K562 (cell line): Measurements from ENCODE around the gene CAMK2D. TPM values are rescaled to one million over a fixed set of nuclear protein-coding genes. Genes with fewer than 3 reads are reported as not detected.

ENCODE experiments used
- ATAC-seq: fragments of 200-7000 bp; cut with Tn5 transposase; 3 replicates; pipeline ENCODE4 v1.9.1; 2020; ENCODE audit warnings: moderate library complexity
- BruUV-seq: library from RNA; stranded (reverse); fragments of 400-500 nt; replicated peaks from 2 replicates; lab custom pipeline; 2021; lab: Mats Ljungman, UMichigan
- CTCF ChIA-PET: fragments of 300-600 bp; formaldehyde crosslinking; extraction: SDS; loops from one replicate; lab custom pipeline; 2021; ENCODE audit warnings: low intra/inter-chr PET ratio; lab: Yijun Ruan, JAX
- POLR2A ChIA-PET: fragments of 300-600, 350-650 bp; sonication (Branson Sonifier 250); formaldehyde crosslinking; extraction: SDS; loops from one replicate; lab custom pipeline; 2021; ENCODE audit warnings: antibody characterized with exemption, inconsistent platforms; lab: Yijun Ruan, JAX
- DNase-seq, 4 experiments: peaks; one replicate each; pipeline versions ENCODE4 v3.0.0 to v3.0.0-alpha.2; 2011 to 2018; ENCODE audit warnings: low spot score in 3 of 4, mixed read lengths in 3 of 4; ENCODE audit errors: extremely low read depth in 1 of 4
- FAIRE-seq: peaks from 2 replicates; lab custom pipeline; 2011; peaks lifted over from hg19 to GRCh38; lab: Jason Lieb, UNC
- H2AFZ ChIP-seq: 2 replicates; pipeline ENCODE4 v1.6.0; 2011; ENCODE audit warnings: low read depth, low read length, control low read depth, inconsistent platforms
- H3K27ac ChIP-seq: fragments of 200-600 bp; 3 replicates; pipeline ENCODE4 v1.8.0; 2011; ENCODE audit warnings: low read depth, mild to moderate bottlenecking, control low read depth, inconsistent platforms, low read length, moderate library complexity, mixed read lengths; ENCODE audit errors: extremely low read depth
- H3K27me3 ChIP-seq, 2 experiments: fragments of 300-600 bp in 1 of 2; 2 replicates in 1 of 2; 3 replicates in 1 of 2; pipeline versions ENCODE4 v1.6.0 to v1.8.0; 2011; ENCODE audit warnings: inconsistent platforms in 2 of 2, low read length in 2 of 2, mild to moderate bottlenecking in 1 of 2, mixed read lengths in 1 of 2, moderate library complexity in 1 of 2; ENCODE audit not compliant: control insufficient read depth in 2 of 2, insufficient read depth in 2 of 2
- H3K36me3 ChIP-seq: fragments of 300-600 bp; 3 replicates; pipeline ENCODE4 v1.8.0; 2011; ENCODE audit warnings: mild to moderate bottlenecking, low read length, inconsistent platforms; ENCODE audit not compliant: control insufficient read depth, insufficient read depth
- H3K4me1 ChIP-seq, 2 experiments: fragments of 200-600 bp in 1 of 2; replicated peaks in 1 of 2; 2 replicates in 1 of 2; 3 replicates in 1 of 2; pipeline versions ENCODE4 v1.5.1 to v1.8.0; 2011; ENCODE audit warnings: inconsistent platforms in 2 of 2, low read length in 2 of 2, mild to moderate bottlenecking in 1 of 2, mixed read lengths in 1 of 2, moderate library complexity in 1 of 2; ENCODE audit not compliant: control insufficient read depth in 2 of 2, insufficient read depth in 2 of 2
- H3K4me2 ChIP-seq: 2 replicates; pipeline ENCODE4 v1.6.1; 2011; ENCODE audit warnings: low read length, control low read depth, inconsistent platforms, mixed read lengths; ENCODE audit not compliant: insufficient read depth
- H3K4me3 ChIP-seq: fragments of 200-600 bp; sonication (generic), shearing (Covaris generic); 2 replicates; pipeline ENCODE4 v1.5.1; 2016; ENCODE audit warnings: control low read depth, inconsistent platforms
- H3K79me2 ChIP-seq: fragments of 200-600 bp; 3 replicates; pipeline ENCODE4 v1.8.0; 2011; ENCODE audit warnings: low read length, inconsistent platforms; ENCODE audit not compliant: control insufficient read depth, insufficient read depth
- H3K9ac ChIP-seq, 2 experiments: 2 replicates each; pipeline versions ENCODE4 v1.6.0 to v1.6.1; 2011; ENCODE audit warnings: low read depth in 2 of 2, low read length in 2 of 2, control low read depth in 1 of 2, inconsistent platforms in 1 of 2, mild to moderate bottlenecking in 1 of 2, mixed read lengths in 1 of 2; ENCODE audit not compliant: insufficient read depth in 1 of 2
- H3K9me1 ChIP-seq: one replicate; pipeline ENCODE4 v1.6.0; 2011; ENCODE audit warnings: inconsistent platforms, mild to moderate bottlenecking, low read length, moderate library complexity; ENCODE audit not compliant: control insufficient read depth, insufficient read depth
- H3K9me3 ChIP-seq: replicated peaks from 2 replicates; pipeline ENCODE4 v1.5.1; 2011; ENCODE audit warnings: low read depth, low read length, inconsistent platforms; ENCODE audit not compliant: control insufficient read depth, insufficient read depth
- H4K20me1 ChIP-seq: replicated peaks from 2 replicates; pipeline ENCODE4 v1.6.1; 2011; ENCODE audit warnings: low read length, inconsistent platforms, mixed read lengths; ENCODE audit not compliant: control insufficient read depth, insufficient read depth
- CBX5 ChIP-seq: IDR thresholded peaks from 2 replicates; pipeline ENCODE4 v1.6.1; 2014; ENCODE audit warnings: low read depth, borderline replicate concordance
- COPS2 ChIP-seq: fragments of 450-650 bp; conservative IDR thresholded peaks from 2 replicates; pipeline ENCODE4 v1.6.1; 2016; ENCODE audit warnings: mild to moderate bottlenecking, moderate library complexity
- ELF2 ChIP-seq: fragments of 250-450 bp; sonication (Bioruptor Pico); IDR thresholded peaks from 2 replicates; pipeline ENCODE4 v1.5.0; 2021; ENCODE audit warnings: mild to moderate bottlenecking
- ETS2 ChIP-seq: IDR thresholded peaks from 2 replicates; pipeline ENCODE4 v1.6.1; 2016; ENCODE audit warnings: borderline replicate concordance, missing genetic modification characterization, mild to moderate bottlenecking, moderate library complexity, missing compliant biosample characterization; ENCODE audit not compliant: poor library complexity, severe bottlenecking
- KHSRP ChIP-seq: fragments of 450-650 bp; IDR thresholded peaks from 2 replicates; pipeline ENCODE4 v1.6.1; 2017
- MTA3 ChIP-seq: fragments of 450-650 bp; formaldehyde crosslinking; IDR thresholded peaks from 2 replicates; pipeline ENCODE4 v1.6.1; 2017; ENCODE audit warnings: mild to moderate bottlenecking, borderline replicate concordance
- MYC ChIP-seq, 2 experiments: fragments of 250-450 bp in 1 of 2; sonication (Bioruptor Pico) in 1 of 2; IDR thresholded peaks; 2 replicates each; pipeline versions ENCODE4 v1.5.1 to v1.6.1; 2012 to 2021; ENCODE audit warnings: low read depth in 2 of 2, borderline replicate concordance in 1 of 2, improper control_type of control experiment in 1 of 2, low read length in 1 of 2, mild to moderate bottlenecking in 1 of 2, moderate library complexity in 1 of 2
- PHF21A ChIP-seq: fragments of 450-650 bp; IDR thresholded peaks from 2 replicates; pipeline ENCODE4 v1.6.1; 2017; ENCODE audit warnings: low read depth, borderline replicate concordance
- POLR2AphosphoS2 ChIP-seq: IDR thresholded peaks from 2 replicates; pipeline ENCODE4 v1.6.1; 2012; ENCODE audit warnings: low read length, improper control_type of control experiment
- RBM25 ChIP-seq: fragments of 200-400 bp; formaldehyde crosslinking; IDR thresholded peaks from 2 replicates; pipeline ENCODE4 v1.6.1; 2018; ENCODE audit warnings: low read length, low read depth, moderate library complexity; ENCODE audit not compliant: severe bottlenecking
- SP2 ChIP-seq: IDR thresholded peaks from 2 replicates; pipeline ENCODE4 v1.6.1; 2011; ENCODE audit warnings: mild to moderate bottlenecking, low read depth, low read length, moderate library complexity; ENCODE audit not compliant: poor library complexity, severe bottlenecking; ENCODE audit errors: extremely low read depth
- TFE3 ChIP-seq: fragments of 450-650 bp; formaldehyde crosslinking; IDR thresholded peaks from 2 replicates; pipeline ENCODE4 v1.4.0; 2020; ENCODE audit warnings: mild to moderate bottlenecking, mixed read lengths
- ZBTB33 ChIP-seq: sonication (generic); formaldehyde crosslinking; IDR thresholded peaks from 2 replicates; pipeline ENCODE4 v1.8.1; 2023; ENCODE audit warnings: mild to moderate bottlenecking, missing genetic modification reagents
- ZNF134 ChIP-seq: fragments of 250-450 bp; sonication (Bioruptor Pico); conservative IDR thresholded peaks from 2 replicates; pipeline ENCODE4 v1.4.0; 2020
- ZNF551 ChIP-seq: fragments of 250-450 bp; sonication (Bioruptor Pico); IDR thresholded peaks from 2 replicates; pipeline ENCODE4 v1.5.0; 2021; ENCODE audit warnings: mild to moderate bottlenecking, moderate library complexity
- WGBS: fragments of 100-300 bp; shearing (Covaris generic); methylation state at CpG from one replicate; pipeline ENCODE4 v1.1.6; 2016; ENCODE audit warnings: low coverage, mixed read lengths; ENCODE audit not compliant: insufficient coverage; ENCODE audit errors: missing lambda C conversion rate; 5-methylcytosine and 5-hydroxymethylcytosine counted together
- in situ Hi-C: fragments of 300-500 bp; cut with MboI; formaldehyde crosslinking; loops from 4 replicates; pipeline ENCODE4 v1.15.0; 2018; ENCODE audit warnings: inconsistent platforms, mixed read lengths
- intact Hi-C: fragments of 100-400 bp; cut with micrococcal nuclease; formaldehyde crosslinking; loops from 2 replicates; pipeline ENCODE4 v1.14.2; 2022
- polyA plus RNA-seq, 8 experiments: library from polyadenylated mRNA; depleted of rRNA in 4 of 8; stranded (reverse) in 5 of 8; unstranded in 3 of 8; fragments of >200 nt; fragmentation: Nextera tagmentation in 2 of 8; fragmentation: Illumina TruSeq in 1 of 8; extraction: Ambion mirVana in 2 of 8; extraction: Trizol in 1 of 8; gene quantifications; 2 replicates each; pipeline versions ENCODE4 v1.2.1 to v1.2.3, GENCODE V29; 2011 to 2014; ENCODE audit warnings: inconsistent platforms in 1 of 8, missing spikeins in 1 of 8
- total RNA-seq, 7 experiments: library from RNA; depleted of rRNA in 6 of 7; stranded (reverse); fragments of >200 nt in 6 of 7; fragmentation: Illumina TruSeq in 2 of 7; extraction: Trizol in 2 of 7; gene quantifications; 2 replicates each; pipeline versions ENCODE4 v1.2.1 to v1.2.3, GENCODE V29; 2011 to 2021; ENCODE audit warnings: low replicate concordance in 1 of 7

The CAMK2D gene
- total and polyA plus RNA-seq, 9 of the 15 experiments (the other 6 are each of a cell fraction or from before 2014, with no cell fraction given): 0.01 to 0.33 (median 0.04) TPM; not detected in 2

GRCh38 chr4:113555868-113556267, 205.7 kb downstream of the CAMK2D start:
- no peaks in the 10 kb centered on the region for H3K9me3 ChIP-seq
- CTCF ChIA-PET: no interaction called here
- H3K4me1 ChIP-seq: no peaks in the 10 kb centered on the region
- BruUV-seq: no TSS peak
- H2AFZ ChIP-seq: no peak overlapping the region
- H3K79me2 ChIP-seq: no peaks in the 10 kb centered on the region
- FAIRE-seq (no peak), ATAC-seq (no peak), DNase-seq (no peak)
- H3K27ac ChIP-seq: no peak overlapping the region
- no peaks in the 10 kb centered on the region for H3K9me1 ChIP-seq
- 14% methylated on average over 5 of the region's 5 CpGs for WGBS
- H3K4me2 ChIP-seq: no peak overlapping the region
- intact Hi-C loops: no loop called here
- H3K9ac ChIP-seq: no peak overlapping the region
- POLR2A ChIA-PET: no interaction called here
- no peaks in the 10 kb centered on the region for H4K20me1 ChIP-seq
- no peak overlapping the region for H3K4me3 ChIP-seq
- no peaks in the 10 kb centered on the region for H3K27me3 ChIP-seq
- in situ Hi-C loops: no loop called here
- H3K36me3 ChIP-seq: no peaks in the 10 kb centered on the region
- TF ChIP-seq RBM25 (no peak), SP2 (no peak), KHSRP (no peak), MYC (IDR thresholded peaks at IDR 0.05; ENCODE audit: low read depth, low read length) (no peak), MYC (CRISPR knock-in tag; IDR thresholded peaks at IDR 0.05; ENCODE audit: borderline replicate concordance, low read depth) (no peak), ELF2 (CRISPR knock-in tag) (no peak), TFE3 (CRISPR knock-in tag) (no peak), PHF21A (no peak), CBX5 (no peak), ZNF551 (CRISPR knock-in tag) (no peak), MTA3 (no peak), COPS2 (no peak), ZBTB33 (no peak), POLR2AphosphoS2 (no peak), ZNF134 (CRISPR knock-in tag) (no peak), ETS2 (tag) (no peak)
